K562 (cell line): Measurements from ENCODE around the gene GDF7. TPM values are rescaled to one million over a fixed set of nuclear protein-coding genes. Genes with fewer than 3 reads are reported as not detected.

Experiments used
- ATAC-seq: fragments of 200-7000 bp; cut with Tn5 transposase; 3 replicates; pipeline ENCODE4 v1.9.1; 2020; ENCODE audit warnings: moderate library complexity
- BruUV-seq: library from RNA; stranded (reverse); fragments of 400-500 nt; replicated peaks from 2 replicates; lab custom pipeline; 2021; lab: Mats Ljungman, UMichigan
- CTCF ChIA-PET: fragments of 300-600 bp; formaldehyde crosslinking; extraction: SDS; loops from one replicate; lab custom pipeline; 2021; ENCODE audit warnings: low intra/inter-chr PET ratio; lab: Yijun Ruan, JAX
- POLR2A ChIA-PET: fragments of 300-600, 350-650 bp; sonication (Branson Sonifier 250); formaldehyde crosslinking; extraction: SDS; loops from one replicate; lab custom pipeline; 2021; ENCODE audit warnings: antibody characterized with exemption, inconsistent platforms; lab: Yijun Ruan, JAX
- DNase-seq, 4 experiments: peaks; one replicate each; pipeline versions ENCODE4 v3.0.0 to v3.0.0-alpha.2; 2011 to 2018; ENCODE audit warnings: low spot score in 3 of 4, mixed read lengths in 3 of 4; ENCODE audit errors: extremely low read depth in 1 of 4
- FAIRE-seq: peaks from 2 replicates; lab custom pipeline; 2011; peaks lifted over from hg19 to GRCh38; lab: Jason Lieb, UNC
- H2AFZ ChIP-seq: 2 replicates; pipeline ENCODE4 v1.6.0; 2011; ENCODE audit warnings: low read depth, low read length, control low read depth, inconsistent platforms
- H3K27ac ChIP-seq: fragments of 200-600 bp; 3 replicates; pipeline ENCODE4 v1.8.0; 2011; ENCODE audit warnings: low read depth, mild to moderate bottlenecking, control low read depth, inconsistent platforms, low read length, moderate library complexity, mixed read lengths; ENCODE audit errors: extremely low read depth
- H3K27me3 ChIP-seq, 2 experiments: fragments of 300-600 bp in 1 of 2; 2 replicates in 1 of 2; 3 replicates in 1 of 2; pipeline versions ENCODE4 v1.6.0 to v1.8.0; 2011; ENCODE audit warnings: inconsistent platforms in 2 of 2, low read length in 2 of 2, mild to moderate bottlenecking in 1 of 2, mixed read lengths in 1 of 2, moderate library complexity in 1 of 2; ENCODE audit not compliant: control insufficient read depth in 2 of 2, insufficient read depth in 2 of 2
- H3K36me3 ChIP-seq: fragments of 300-600 bp; 3 replicates; pipeline ENCODE4 v1.8.0; 2011; ENCODE audit warnings: mild to moderate bottlenecking, low read length, inconsistent platforms; ENCODE audit not compliant: control insufficient read depth, insufficient read depth
- H3K4me1 ChIP-seq, 2 experiments: fragments of 200-600 bp in 1 of 2; replicated peaks in 1 of 2; 2 replicates in 1 of 2; 3 replicates in 1 of 2; pipeline versions ENCODE4 v1.5.1 to v1.8.0; 2011; ENCODE audit warnings: inconsistent platforms in 2 of 2, low read length in 2 of 2, mild to moderate bottlenecking in 1 of 2, mixed read lengths in 1 of 2, moderate library complexity in 1 of 2; ENCODE audit not compliant: control insufficient read depth in 2 of 2, insufficient read depth in 2 of 2
- H3K4me2 ChIP-seq: 2 replicates; pipeline ENCODE4 v1.6.1; 2011; ENCODE audit warnings: low read length, control low read depth, inconsistent platforms, mixed read lengths; ENCODE audit not compliant: insufficient read depth
- H3K4me3 ChIP-seq: fragments of 200-600 bp; sonication (generic), shearing (Covaris generic); 2 replicates; pipeline ENCODE4 v1.5.1; 2016; ENCODE audit warnings: control low read depth, inconsistent platforms
- H3K79me2 ChIP-seq: fragments of 200-600 bp; 3 replicates; pipeline ENCODE4 v1.8.0; 2011; ENCODE audit warnings: low read length, inconsistent platforms; ENCODE audit not compliant: control insufficient read depth, insufficient read depth
- H3K9ac ChIP-seq, 2 experiments: 2 replicates each; pipeline versions ENCODE4 v1.6.0 to v1.6.1; 2011; ENCODE audit warnings: low read depth in 2 of 2, low read length in 2 of 2, control low read depth in 1 of 2, inconsistent platforms in 1 of 2, mild to moderate bottlenecking in 1 of 2, mixed read lengths in 1 of 2; ENCODE audit not compliant: insufficient read depth in 1 of 2
- H3K9me1 ChIP-seq: one replicate; pipeline ENCODE4 v1.6.0; 2011; ENCODE audit warnings: inconsistent platforms, mild to moderate bottlenecking, low read length, moderate library complexity; ENCODE audit not compliant: control insufficient read depth, insufficient read depth
- H3K9me3 ChIP-seq: replicated peaks from 2 replicates; pipeline ENCODE4 v1.5.1; 2011; ENCODE audit warnings: low read depth, low read length, inconsistent platforms; ENCODE audit not compliant: control insufficient read depth, insufficient read depth
- H4K20me1 ChIP-seq: replicated peaks from 2 replicates; pipeline ENCODE4 v1.6.1; 2011; ENCODE audit warnings: low read length, inconsistent platforms, mixed read lengths; ENCODE audit not compliant: control insufficient read depth, insufficient read depth
- CSDE1 ChIP-seq, 2 experiments: fragments of 450-650 bp; IDR thresholded peaks; 2 replicates each; pipeline ENCODE4 v1.6.1; 2016; ENCODE audit warnings: mild to moderate bottlenecking in 1 of 2
- ELK3 ChIP-seq: fragments of 450-650 bp; formaldehyde crosslinking; IDR thresholded peaks from 2 replicates; pipeline ENCODE4 v1.4.0; 2020; ENCODE audit warnings: mild to moderate bottlenecking
- ILF3 ChIP-seq: fragments of 450-650 bp; IDR thresholded peaks from 2 replicates; pipeline ENCODE4 v1.6.1; 2018; ENCODE audit warnings: antibody characterized with exemption, mild to moderate bottlenecking, moderate library complexity, borderline replicate concordance
- KAT8 ChIP-seq: fragments of 450-650 bp; IDR thresholded peaks from 2 replicates; pipeline ENCODE4 v1.6.1; 2016; ENCODE audit warnings: low read depth, mild to moderate bottlenecking
- NCOA1 ChIP-seq: fragments of 450-650 bp; IDR thresholded peaks from 2 replicates; pipeline ENCODE4 v1.6.1; 2016; ENCODE audit warnings: low read depth
- NEUROD1 ChIP-seq: fragments of 150-350 bp; IDR thresholded peaks from 2 replicates; pipeline ENCODE4 v1.6.1; 2014; ENCODE audit warnings: borderline replicate concordance, low read length, low read depth; ENCODE audit not compliant: partially characterized antibody
- RBFOX2 ChIP-seq: fragments of 200-400 bp; formaldehyde crosslinking; IDR thresholded peaks from 2 replicates; pipeline ENCODE4 v1.6.1; 2017; ENCODE audit warnings: low read depth, mild to moderate bottlenecking, low read length, moderate library complexity
- RBM14 ChIP-seq: fragments of 200-400 bp; formaldehyde crosslinking; IDR thresholded peaks from 2 replicates; pipeline ENCODE4 v1.6.1; 2018; ENCODE audit warnings: low read depth, mild to moderate bottlenecking, low read length, moderate library complexity, borderline replicate concordance; ENCODE audit not compliant: insufficient read depth
- RFX1 ChIP-seq: fragments of 450-650 bp; IDR thresholded peaks from 2 replicates; pipeline ENCODE4 v1.6.1; 2016; ENCODE audit warnings: mild to moderate bottlenecking, moderate library complexity
- TEAD1 ChIP-seq, 2 experiments: fragments of 450-650 bp in 1 of 2; sonication (generic) in 1 of 2; formaldehyde crosslinking; IDR thresholded peaks; 2 replicates each; pipeline versions ENCODE4 v1.4.0 to v1.8.0; 2020 to 2022; ENCODE audit warnings: mild to moderate bottlenecking in 2 of 2, missing genetic modification reagents in 1 of 2
- TSHZ1 ChIP-seq: fragments of 250-450 bp; sonication (Bioruptor Pico); IDR thresholded peaks from 2 replicates; pipeline ENCODE4 v1.4.0; 2020; ENCODE audit warnings: mild to moderate bottlenecking, moderate library complexity
- USF2 ChIP-seq: sonication (generic); formaldehyde crosslinking; IDR thresholded peaks from 2 replicates; pipeline ENCODE4 v1.5.0; 2020; ENCODE audit warnings: missing genetic modification reagents
- WGBS: fragments of 100-300 bp; shearing (Covaris generic); methylation state at CpG from one replicate; pipeline ENCODE4 v1.1.6; 2016; ENCODE audit warnings: low coverage, mixed read lengths; ENCODE audit not compliant: insufficient coverage; ENCODE audit errors: missing lambda C conversion rate; 5-methylcytosine and 5-hydroxymethylcytosine counted together
- in situ Hi-C: fragments of 300-500 bp; cut with MboI; formaldehyde crosslinking; loops from 4 replicates; pipeline ENCODE4 v1.15.0; 2018; ENCODE audit warnings: inconsistent platforms, mixed read lengths
- intact Hi-C: fragments of 100-400 bp; cut with micrococcal nuclease; formaldehyde crosslinking; loops from 2 replicates; pipeline ENCODE4 v1.14.2; 2022
- polyA plus RNA-seq, 8 experiments: library from polyadenylated mRNA; depleted of rRNA in 4 of 8; stranded (reverse) in 5 of 8; unstranded in 3 of 8; fragments of >200 nt; fragmentation: Nextera tagmentation in 2 of 8; fragmentation: Illumina TruSeq in 1 of 8; extraction: Ambion mirVana in 2 of 8; extraction: Trizol in 1 of 8; gene quantifications; 2 replicates each; pipeline versions ENCODE4 v1.2.1 to v1.2.3, GENCODE V29; 2011 to 2014; ENCODE audit warnings: inconsistent platforms in 1 of 8, missing spikeins in 1 of 8
- total RNA-seq, 7 experiments: library from RNA; depleted of rRNA in 6 of 7; stranded (reverse); fragments of >200 nt in 6 of 7; fragmentation: Illumina TruSeq in 2 of 7; extraction: Trizol in 2 of 7; gene quantifications; 2 replicates each; pipeline versions ENCODE4 v1.2.1 to v1.2.3, GENCODE V29; 2011 to 2021; ENCODE audit warnings: low replicate concordance in 1 of 7

GDF7 gene
- total and polyA plus RNA-seq, 9 of the 15 experiments (the other 6 are each of a cell fraction or from before 2014, with no cell fraction given), result 0.01 TPM; not detected in 7

GRCh38 chr2:20640411-20641122 is 26.4 kb upstream of the GDF7 start:
- ChIA-PET POLR2A (interaction anchor here (0.6 to 2.1 kb wide), 2 partner anchors 195 to 749 kb away, joined by 3 to 4 read pairs; no protein-coding TSS in a partner anchor), CTCF (no interaction called here)
- no peak overlapping the region for H3K4me3 ChIP-seq
- intact Hi-C loops (no loop called here), in situ Hi-C loops (no loop called here)
- no peak overlapping the region for H3K27ac ChIP-seq
- no peaks in the 10 kb centered on the region for H3K27me3 ChIP-seq
- DNase-seq (no peak), ATAC-seq (no peak), FAIRE-seq (no peak)
- H3K79me2 ChIP-seq, result no peaks in the 10 kb centered on the region
- peaks cover 7 to 23% of the 10 kb centered on the region in 2 experiments; a peak in 4 of 5 replicates for H3K4me1 ChIP-seq
- BruUV-seq, result no TSS peak
- H3K4me2 ChIP-seq, result no peak overlapping the region
- H3K9me3 ChIP-seq, result no peaks in the 10 kb centered on the region
- no peaks in the 10 kb centered on the region for H3K36me3 ChIP-seq
- no peaks in the 10 kb centered on the region for H4K20me1 ChIP-seq
- peak overlapping the region in 1 of 2 experiments; percentile 21; a peak in 1 of 4 replicates for H3K9ac ChIP-seq
- H2AFZ ChIP-seq, result no peak overlapping the region
- no peaks in the 10 kb centered on the region for H3K9me1 ChIP-seq
- 39% methylated on average over 14 of the region's 14 CpGs for WGBS
- TF ChIP-seq RBM14 (no peak), ILF3 (no peak), RFX1 (no peak), TEAD1 (CRISPR knock-in tag; IDR thresholded peaks at IDR 0.05) (no peak), USF2 (CRISPR knock-in tag) (no peak), CSDE1 (IDR thresholded peaks at IDR 0.05) (no peak), ELK3 (no peak), NCOA1 (no peak), RBFOX2 (no peak), KAT8 (no peak), TSHZ1 (CRISPR knock-in tag) (no peak), NEUROD1 (no peak)
